ENCODE measurements around the gene PYGO1. TPM values are rescaled to one million over a fixed set of nuclear protein-coding genes. Genes with fewer than 3 reads are reported as not detected.
"Not testable (repeated sequence)": the region's sequence is repeated elsewhere in the genome, so short reads cannot be mapped to it uniquely, and the experiment has no call there.

PYGO1 gene
- total RNA-seq, 2 donors from 2014 or later = 7.4 to 14.0 TPM

DNA sequence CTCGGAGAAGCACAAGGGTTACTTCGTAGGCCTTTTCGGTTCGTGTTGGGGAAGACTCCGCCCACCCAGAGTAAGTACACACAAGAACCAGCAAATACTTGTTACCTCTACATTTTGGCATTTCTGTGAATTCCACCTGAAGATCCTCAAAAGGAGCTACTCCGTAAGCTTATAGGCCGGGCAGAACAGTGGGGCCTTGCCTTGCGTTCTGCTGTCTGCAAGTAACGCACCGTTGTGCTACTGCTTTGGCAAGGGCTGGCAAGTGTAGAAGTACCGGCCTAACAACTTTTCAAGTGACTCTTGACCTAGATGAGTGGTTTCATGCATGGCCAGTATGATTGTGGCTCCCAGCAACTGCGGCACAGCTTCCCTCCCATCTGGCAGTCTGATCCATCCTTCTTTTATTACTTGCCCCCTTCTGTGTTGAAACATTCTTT is 73.7 kb downstream of the PYGO1 start:
- TF ChIP-seq, protein P1, sequence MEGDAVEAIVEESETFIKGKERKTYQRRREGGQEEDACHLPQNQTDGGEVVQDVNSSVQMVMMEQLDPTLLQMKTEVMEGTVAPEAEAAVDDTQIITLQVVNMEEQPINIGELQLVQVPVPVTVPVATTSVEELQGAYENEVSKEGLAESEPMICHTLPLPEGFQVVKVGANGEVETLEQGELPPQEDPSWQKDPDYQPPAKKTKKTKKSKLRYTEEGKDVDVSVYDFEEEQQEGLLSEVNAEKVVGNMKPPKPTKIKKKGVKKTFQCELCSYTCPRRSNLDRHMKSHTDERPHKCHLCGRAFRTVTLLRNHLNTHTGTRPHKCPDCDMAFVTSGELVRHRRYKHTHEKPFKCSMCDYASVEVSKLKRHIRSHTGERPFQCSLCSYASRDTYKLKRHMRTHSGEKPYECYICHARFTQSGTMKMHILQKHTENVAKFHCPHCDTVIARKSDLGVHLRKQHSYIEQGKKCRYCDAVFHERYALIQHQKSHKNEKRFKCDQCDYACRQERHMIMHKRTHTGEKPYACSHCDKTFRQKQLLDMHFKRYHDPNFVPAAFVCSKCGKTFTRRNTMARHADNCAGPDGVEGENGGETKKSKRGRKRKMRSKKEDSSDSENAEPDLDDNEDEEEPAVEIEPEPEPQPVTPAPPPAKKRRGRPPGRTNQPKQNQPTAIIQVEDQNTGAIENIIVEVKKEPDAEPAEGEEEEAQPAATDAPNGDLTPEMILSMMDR (IDR thresholded peaks at IDR 0.05) = no peak
- Histone ChIP-seq H3K27ac (no peak overlapping the region), H3K27me3 (replicated peaks; ENCODE audit: insufficient read depth) (no peaks in the 10 kb centered on the region), H3K36me3 (no peaks in the 10 kb centered on the region), H3K9me3 (no peaks in the 10 kb centered on the region), H3K4me1 (ENCODE audit: control insufficient read depth in 1 of 2, low read depth in 2 of 2) (no peaks in the 10 kb centered on the region), H3K4me3 (no peak overlapping the region)
- DNase-seq (ENCODE audit: low spot score) = no peak
- ATAC-seq (ENCODE audit: insufficient number of reproducible peaks, low FRiP score, low read depth) = no peak

DNA sequence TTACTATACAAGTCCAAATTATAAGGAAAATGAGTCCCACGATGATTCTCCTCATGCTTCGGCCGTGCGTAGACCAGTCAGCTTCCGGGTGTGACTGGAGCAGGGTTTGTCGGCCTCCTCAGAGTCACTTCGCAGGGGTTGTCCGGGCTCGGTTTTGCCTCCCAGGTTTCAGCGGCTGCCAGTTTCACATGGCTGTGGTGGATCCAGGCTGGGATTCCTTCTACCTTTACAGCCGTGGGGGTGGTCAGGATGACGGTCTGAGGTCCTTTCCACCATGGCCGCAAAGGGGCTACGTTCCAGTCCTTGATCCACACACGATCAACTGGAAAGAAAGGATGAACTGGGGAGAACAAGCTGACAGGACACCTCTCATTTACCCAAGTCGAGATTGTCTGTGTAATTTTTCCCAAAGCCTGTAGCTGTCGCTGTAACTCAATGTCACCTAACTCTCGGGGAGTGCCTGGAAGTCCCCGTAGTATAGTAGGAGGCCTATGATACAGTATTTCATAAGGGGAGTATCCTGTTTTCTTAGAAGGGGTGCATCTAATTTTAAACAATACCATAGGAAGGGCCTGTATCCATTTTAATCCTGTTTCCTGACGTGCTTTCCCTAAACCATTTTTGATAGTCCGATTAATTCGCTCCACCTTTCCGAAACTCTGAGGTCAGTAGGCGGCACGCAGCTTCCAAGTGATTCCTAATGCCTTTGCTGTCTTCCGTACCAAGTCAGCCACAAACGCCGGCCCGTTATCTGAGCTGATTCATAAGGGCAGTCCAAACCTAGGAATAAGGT is 74.3 kb downstream of the PYGO1 start:
- H3K4me3 ChIP-seq; DNase-seq (ENCODE audit: low spot score); H3K4me1 ChIP-seq (ENCODE audit: control insufficient read depth in 1 of 2, low read depth in 2 of 2); H3K36me3 ChIP-seq; ATAC-seq (ENCODE audit: insufficient number of reproducible peaks, low FRiP score, low read depth); H3K27ac ChIP-seq; H3K27me3 ChIP-seq (replicated peaks; ENCODE audit: insufficient read depth); H3K9me3 ChIP-seq: not testable (repeated sequence)
- TF ChIP-seq, protein P1 (IDR thresholded peaks at IDR 0.05) = peak; percentile 12

DNA sequence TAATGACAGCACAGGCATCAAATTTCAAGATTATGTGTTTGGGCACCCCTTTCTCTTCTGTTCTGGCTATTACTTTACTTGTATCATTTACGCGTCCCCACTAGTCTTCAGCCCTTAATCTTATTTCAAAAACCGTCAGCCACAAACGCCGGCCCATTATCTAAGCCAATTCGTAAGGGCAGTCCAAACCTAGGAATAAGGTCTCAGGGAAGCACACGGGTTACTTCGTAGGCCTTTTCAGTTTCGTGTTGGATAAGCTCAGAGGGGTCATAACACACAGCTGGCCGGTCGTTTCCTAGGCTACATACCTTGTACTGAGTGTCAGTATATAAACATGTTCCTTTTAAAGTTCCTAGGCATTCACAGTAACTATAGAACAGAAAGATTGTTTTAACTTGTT is 75.0 kb downstream of the PYGO1 start:
- Histone ChIP-seq H3K4me3 (no peak overlapping the region), H3K27ac (no peak overlapping the region), H3K4me1 (ENCODE audit: control insufficient read depth in 1 of 2, low read depth in 2 of 2) (no peaks in the 10 kb centered on the region), H3K27me3 (replicated peaks; ENCODE audit: insufficient read depth) (no peaks in the 10 kb centered on the region), H3K36me3 (no peaks in the 10 kb centered on the region), H3K9me3 (no peaks in the 10 kb centered on the region)
- DNase-seq (ENCODE audit: low spot score) (no peak), ATAC-seq (ENCODE audit: insufficient number of reproducible peaks, low FRiP score, low read depth) (no peak)
- TF ChIP-seq, protein P1 (IDR thresholded peaks at IDR 0.05) = no peak

DNA sequence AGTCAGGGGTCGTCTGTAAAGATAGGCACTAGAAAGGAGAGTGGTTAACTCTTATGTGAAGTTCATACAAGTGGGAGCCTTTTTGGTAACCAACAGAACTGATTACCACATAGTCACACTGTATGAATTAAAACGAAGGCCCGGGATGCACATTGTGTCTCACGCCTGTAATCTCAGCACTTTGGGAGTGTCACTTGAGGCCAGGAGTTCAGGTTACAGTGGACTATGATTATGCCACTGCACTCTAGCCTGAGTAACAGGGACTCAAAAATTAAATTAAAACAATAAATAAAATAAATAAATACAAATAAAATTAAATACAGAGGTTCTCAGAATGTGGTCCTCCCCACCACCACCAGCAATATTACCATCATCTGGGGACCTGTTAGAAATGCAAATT is 80.6 kb downstream of the PYGO1 start:
- TF ChIP-seq, protein P1 (IDR thresholded peaks at IDR 0.05) = no peak
- no peak overlapping the region for H3K27ac ChIP-seq
- no peaks in the 10 kb centered on the region for H3K36me3 ChIP-seq
- no peaks in the 10 kb centered on the region for H3K4me1 ChIP-seq (ENCODE audit: control insufficient read depth in 1 of 2, low read depth in 2 of 2)
- H3K27me3 ChIP-seq (replicated peaks; ENCODE audit: insufficient read depth) = no peaks in the 10 kb centered on the region
- H3K4me3 ChIP-seq = no peak overlapping the region
- H3K9me3 ChIP-seq = no peaks in the 10 kb centered on the region
- DNase-seq (ENCODE audit: low spot score) = no peak
- ATAC-seq (ENCODE audit: insufficient number of reproducible peaks, low FRiP score, low read depth) = no peak

DNA sequence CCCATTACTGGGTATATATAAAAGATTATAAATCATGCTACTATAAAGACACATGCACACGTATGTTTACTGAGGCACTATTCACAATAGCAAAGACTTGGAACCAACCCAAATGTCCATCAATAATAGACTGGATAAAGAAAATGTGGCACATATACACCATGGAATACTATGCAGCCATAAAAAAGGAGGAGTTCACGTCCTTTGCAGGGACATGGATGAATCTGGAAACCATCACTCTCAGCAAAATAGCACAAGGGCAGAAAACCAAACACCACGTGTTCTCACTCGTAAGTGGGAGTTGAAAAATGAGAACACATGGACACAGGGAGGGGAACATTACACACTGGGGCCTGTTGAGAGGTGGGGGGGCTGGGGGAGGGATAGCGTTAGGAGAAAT is 82.7 kb downstream of the PYGO1 start:
- not testable (repeated sequence) for H3K9me3 ChIP-seq; H3K27me3 ChIP-seq (replicated peaks; ENCODE audit: insufficient read depth); H3K36me3 ChIP-seq; ATAC-seq (ENCODE audit: insufficient number of reproducible peaks, low FRiP score, low read depth); H3K4me1 ChIP-seq (ENCODE audit: control insufficient read depth in 1 of 2, low read depth in 2 of 2); H3K4me3 ChIP-seq; H3K27ac ChIP-seq; DNase-seq (ENCODE audit: low spot score)

DNA sequence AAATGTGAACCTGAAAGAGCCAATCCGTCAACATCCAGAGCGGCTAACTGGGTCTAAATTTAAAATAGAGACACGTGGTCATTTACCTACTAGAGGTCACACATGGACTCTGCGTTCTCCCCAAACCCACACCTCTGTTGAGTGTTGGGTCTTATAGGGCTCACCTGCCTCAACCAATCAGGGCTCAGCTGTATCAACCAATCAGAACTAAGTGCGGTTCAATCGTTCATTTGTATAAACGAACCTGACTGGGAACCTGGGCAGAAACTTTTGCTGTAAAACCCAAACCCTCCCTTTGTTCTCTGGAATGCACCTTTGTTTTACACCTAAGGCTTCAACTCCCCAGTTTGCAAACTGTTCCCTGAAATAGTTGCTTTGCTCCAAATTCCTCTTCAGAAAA is 89.0 kb downstream of the PYGO1 start:
- no peak overlapping the region for H3K27ac ChIP-seq
- ATAC-seq (ENCODE audit: insufficient number of reproducible peaks, low FRiP score, low read depth) (no peak), DNase-seq (ENCODE audit: low spot score) (no peak)
- no peaks in the 10 kb centered on the region for H3K36me3 ChIP-seq
- H3K27me3 ChIP-seq (replicated peaks; ENCODE audit: insufficient read depth) = no peaks in the 10 kb centered on the region
- H3K4me1 ChIP-seq (ENCODE audit: control insufficient read depth in 1 of 2, low read depth in 2 of 2) = peaks cover 0 to 7% of the 10 kb centered on the region in 2 donors
- H3K9me3 ChIP-seq = no peaks in the 10 kb centered on the region
- TF ChIP-seq, protein P1 (IDR thresholded peaks at IDR 0.05) = no peak
- H3K4me3 ChIP-seq = no peak overlapping the region

DNA sequence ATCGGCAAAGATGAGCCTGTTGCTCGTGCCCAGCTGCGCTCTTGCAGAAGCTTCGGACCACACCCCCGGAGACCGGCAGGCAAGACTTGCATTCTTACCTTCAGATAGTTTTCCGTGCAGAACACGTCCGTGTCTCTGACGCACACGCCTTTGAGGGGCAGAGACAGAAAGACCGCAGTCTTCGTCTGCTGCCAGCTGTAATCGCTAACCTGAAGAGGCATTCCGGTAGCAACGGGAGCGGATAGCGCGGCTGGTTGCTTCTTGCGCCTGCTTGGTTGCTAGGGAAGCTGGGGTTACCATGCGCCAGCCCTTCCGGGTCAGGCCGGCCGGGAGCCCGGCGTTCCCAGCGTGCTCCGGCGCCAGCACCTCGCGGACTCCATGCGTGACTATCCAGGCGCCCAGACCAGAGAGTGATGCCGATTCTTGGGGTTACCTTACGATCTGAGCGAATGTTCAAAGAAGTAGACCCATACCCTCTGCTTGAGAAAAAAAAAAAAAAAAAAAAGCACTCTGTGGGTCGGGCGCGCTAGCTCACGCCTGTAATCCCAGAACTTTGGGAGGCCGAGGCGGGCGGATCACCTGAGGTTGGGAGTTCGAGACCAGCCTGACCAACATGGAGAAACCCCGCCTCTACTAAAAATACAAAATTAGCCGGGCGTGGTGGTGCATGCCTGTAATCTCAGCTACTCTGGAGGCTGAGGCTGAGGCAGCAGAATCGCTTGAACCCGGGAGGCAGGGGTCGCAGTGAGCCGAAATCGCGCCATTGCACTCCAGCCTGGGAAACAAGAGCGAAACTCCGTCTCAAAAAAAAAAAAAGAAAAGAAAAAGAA is 89.8 kb downstream of the PYGO1 start:
- not testable (repeated sequence) for H3K4me1 ChIP-seq (ENCODE audit: control insufficient read depth in 1 of 2, low read depth in 2 of 2); H3K27ac ChIP-seq

More for the DNA sequence above, 89.8 kb downstream of the PYGO1 start:
- H3K27me3 ChIP-seq (replicated peaks; ENCODE audit: insufficient read depth); H3K36me3 ChIP-seq; H3K9me3 ChIP-seq: not testable (repeated sequence)
- ATAC-seq (ENCODE audit: insufficient number of reproducible peaks, low FRiP score, low read depth) = peak; percentile 84
- DNase-seq (ENCODE audit: low spot score) = peak; percentile 23
- peak overlapping the region; percentile 85 for H3K4me3 ChIP-seq

Measured in thoracic aorta (tissue), 2 donors.